ENCODE measurements around the gene FAM234B. TPM values are rescaled to one million over a fixed set of nuclear protein-coding genes. Genes with fewer than 3 reads are reported as not detected.

Gene FAM234B
- total RNA-seq, 2 donors from 2014 or later: 7.2 to 10.1 TPM

DNA sequence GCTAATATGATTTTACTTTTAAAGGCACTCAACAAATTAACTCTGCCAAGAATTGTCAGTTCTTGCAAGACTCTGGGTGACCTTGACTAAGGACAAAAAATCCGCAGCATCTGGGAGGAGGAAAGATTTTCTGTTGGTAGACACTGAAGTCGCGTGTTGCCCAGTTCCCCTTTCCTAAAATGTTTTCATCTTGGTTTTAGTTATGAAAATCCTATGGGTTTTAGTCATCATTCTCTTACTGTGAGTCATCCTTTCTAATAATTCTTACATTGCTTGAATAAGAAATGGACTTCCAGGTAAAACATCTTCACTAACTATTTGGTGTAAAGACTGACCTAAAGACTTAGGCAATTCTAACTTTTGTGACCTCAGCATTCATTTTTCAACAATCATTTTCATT is 50.2 kb downstream of the FAM234B start:
- peaks cover 14 to 19% of the 10 kb centered on the region in 2 donors for H3K4me1 Mint-ChIP-seq (ENCODE audit: low read depth in 2 of 2)
- no peaks in the 10 kb centered on the region for H3K36me3 Mint-ChIP-seq
- H3K9me3 Mint-ChIP-seq: no peaks in the 10 kb centered on the region
- H3K27ac Mint-ChIP-seq: no peak overlapping the region
- no peak for ATAC-seq
- H3K27me3 Mint-ChIP-seq: peaks cover 0 to 6% of the 10 kb centered on the region in 2 donors
- no peak overlapping the region for H3K4me3 Mint-ChIP-seq
- DNase-seq (ENCODE audit: low spot score): no peak

GRCh38 chr12:13095266-13095995 is 51.2 kb downstream of the FAM234B start:
- DNase-seq (ENCODE audit: low spot score) (no peak), ATAC-seq (no peak)
- Mint-ChIP-seq H3K9me3 (no peaks in the 10 kb centered on the region), H3K27ac (no peak overlapping the region), H3K4me1 (ENCODE audit: low read depth in 2 of 2) (peaks cover 23 to 26% of the 10 kb centered on the region in 2 donors), H3K36me3 (no peaks in the 10 kb centered on the region), H3K27me3 (peaks cover 0 to 6% of the 10 kb centered on the region in 2 donors), H3K4me3 (no peak overlapping the region)

GRCh38 chr12:13097491-13098011 is 53.4 kb downstream of the FAM234B start:
- H3K4me1 Mint-ChIP-seq (ENCODE audit: low read depth in 2 of 2): peaks cover 28 to 33% of the 10 kb centered on the region in 2 donors
- H3K4me3 Mint-ChIP-seq: peak overlapping the region; percentile 81
- ATAC-seq: no peak

DNA sequence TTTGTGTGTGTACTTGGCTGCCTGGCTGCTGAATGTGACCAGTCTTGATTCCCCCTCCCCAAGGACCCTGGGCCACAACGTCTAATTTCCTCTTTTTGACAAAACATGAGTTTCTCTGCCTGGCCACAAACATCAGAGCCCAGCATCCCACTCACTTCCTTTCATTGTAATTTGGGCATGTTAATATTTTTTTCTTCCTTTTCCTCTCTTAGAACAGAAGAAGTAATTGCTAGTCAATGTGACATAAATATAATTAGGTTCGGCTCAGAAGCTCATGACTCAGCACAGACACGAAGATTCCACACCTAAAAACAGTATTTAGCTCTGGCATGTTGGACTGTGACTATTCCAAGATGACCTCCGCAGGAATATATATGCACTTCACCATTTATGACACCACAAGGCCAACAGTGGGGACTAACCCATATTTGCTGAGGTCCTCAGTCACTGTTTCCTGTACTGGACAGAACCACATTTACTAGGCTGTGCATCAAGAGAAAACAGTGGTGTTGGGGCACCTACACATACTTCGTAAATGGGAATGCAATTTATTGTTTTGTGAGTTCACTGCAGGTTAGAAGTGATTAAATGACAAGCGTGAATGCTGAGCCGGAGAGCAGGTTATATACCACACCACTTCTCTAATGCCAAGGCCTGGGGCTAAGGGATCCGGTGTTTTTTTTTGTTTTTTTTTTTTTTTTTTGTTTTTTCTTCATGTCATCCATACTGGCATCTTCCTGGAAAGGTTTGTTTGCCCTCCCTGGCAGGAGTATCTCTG is 55.1 kb downstream of the FAM234B start:
- ATAC-seq (no peak), DNase-seq (ENCODE audit: low spot score) (no peak)
- Mint-ChIP-seq H3K4me3 (peak overlapping the region; percentile 50), H3K27me3 (peaks cover 0 to 6% of the 10 kb centered on the region in 2 donors), H3K9me3 (no peaks in the 10 kb centered on the region), H3K36me3 (no peaks in the 10 kb centered on the region), H3K4me1 (ENCODE audit: low read depth in 2 of 2) (peaks cover 28 to 33% of the 10 kb centered on the region in 2 donors), H3K27ac (peak overlapping the region; percentile 70 to 89)

More at GRCh38 chr12:13097491-13098011, 53.4 kb downstream of the FAM234B start:
- DNase-seq (ENCODE audit: low spot score): no peak
- no peaks in the 10 kb centered on the region for H3K36me3 Mint-ChIP-seq
- peak overlapping the region; percentile 70 to 89 for H3K27ac Mint-ChIP-seq
- no peaks in the 10 kb centered on the region for H3K9me3 Mint-ChIP-seq
- peaks cover 0 to 6% of the 10 kb centered on the region in 2 donors for H3K27me3 Mint-ChIP-seq

DNA sequence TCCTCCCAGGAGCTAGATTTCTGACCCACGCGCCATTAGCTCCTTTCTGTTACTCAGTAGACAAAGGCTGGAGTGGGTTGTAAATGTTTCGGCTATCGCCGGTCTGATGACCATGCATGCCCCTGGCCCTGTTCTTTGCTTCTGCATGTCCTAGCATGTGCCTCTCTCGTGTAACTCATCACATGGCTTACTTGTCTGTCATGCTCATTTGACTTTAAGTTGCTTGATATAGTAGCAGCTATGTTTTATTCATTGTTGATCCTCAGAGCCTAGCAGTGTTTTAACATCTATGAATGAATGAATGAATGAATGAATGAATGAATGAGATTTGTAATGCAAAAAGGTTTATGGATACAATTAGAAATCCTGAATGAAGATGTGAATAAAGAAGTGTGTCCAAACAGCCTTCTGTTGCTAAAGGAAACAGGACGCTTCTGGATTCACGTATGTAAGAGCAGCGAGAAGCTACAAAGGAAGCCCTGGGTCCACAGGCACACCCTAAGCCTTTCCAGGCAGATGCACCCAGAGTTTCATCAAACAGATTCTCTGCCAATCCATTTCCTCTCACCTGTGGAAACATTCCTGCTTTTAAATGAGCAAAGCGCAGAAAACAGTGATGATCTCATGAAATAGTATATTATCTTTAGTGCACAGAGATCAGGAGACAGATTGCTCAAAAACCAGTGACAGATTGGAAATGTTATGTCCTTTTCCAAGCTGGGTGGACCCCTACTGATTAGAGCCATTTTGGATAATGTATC is 55.8 kb downstream of the FAM234B start:
- H3K4me1 Mint-ChIP-seq (ENCODE audit: low read depth in 2 of 2): peaks cover 28 to 33% of the 10 kb centered on the region in 2 donors

GRCh38 chr12:13100605-13100881 is 56.4 kb downstream of the FAM234B start:
- Mint-ChIP-seq H3K27ac (peak overlapping the region; percentile 73 to 89), H3K36me3 (no peaks in the 10 kb centered on the region), H3K4me1 (ENCODE audit: low read depth in 2 of 2) (peaks cover 28 to 33% of the 10 kb centered on the region in 2 donors), H3K27me3 (no peaks in the 10 kb centered on the region), H3K9me3 (no peaks in the 10 kb centered on the region), H3K4me3 (peak overlapping the region; percentile 81)
- no peak for DNase-seq (ENCODE audit: low spot score)
- ATAC-seq: no peak

More for the DNA sequence above, 55.8 kb downstream of the FAM234B start:
- DNase-seq (ENCODE audit: low spot score): no peak
- peak overlapping the region; percentile 81 for H3K4me3 Mint-ChIP-seq
- no peaks in the 10 kb centered on the region for H3K36me3 Mint-ChIP-seq
- no peak for ATAC-seq
- H3K27ac Mint-ChIP-seq: peak overlapping the region; percentile 73 to 89
- no peaks in the 10 kb centered on the region for H3K27me3 Mint-ChIP-seq
- no peaks in the 10 kb centered on the region for H3K9me3 Mint-ChIP-seq

- peaks cover 28 to 33% of the 10 kb centered on the region in 2 donors for H3K4me1 Mint-ChIP-seq (ENCODE audit: low read depth in 2 of 2)
Measured at GRCh38 chr12:13100882-13101769, 56.9 kb downstream of the FAM234B start.

DNA sequence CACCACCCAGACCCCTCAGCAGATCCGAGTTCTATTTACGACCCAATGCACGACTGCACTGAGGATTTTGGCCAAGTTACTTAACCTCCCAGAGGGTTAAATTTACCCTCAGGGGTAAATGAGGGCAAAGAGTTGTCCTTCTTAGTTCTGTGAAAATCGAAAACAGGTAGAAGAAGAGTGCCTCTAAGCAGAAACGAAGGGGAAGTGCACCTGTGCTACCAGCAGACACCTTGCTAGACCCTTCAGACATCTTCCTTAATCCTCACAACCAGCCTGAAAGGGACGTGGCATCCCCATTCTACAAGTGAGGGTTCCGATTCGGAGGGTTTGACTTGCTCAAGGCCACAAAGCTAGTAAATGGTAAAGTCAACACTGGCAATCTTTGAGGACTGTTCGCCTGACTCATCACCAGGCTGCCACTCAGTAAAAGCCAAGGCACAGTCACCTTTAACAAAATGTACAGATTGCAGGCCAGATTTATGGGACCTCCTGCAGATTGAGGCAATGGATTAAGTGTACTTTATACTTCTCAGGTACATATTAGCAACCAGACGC is 57.7 kb downstream of the FAM234B start:
- no peaks in the 10 kb centered on the region for H3K9me3 Mint-ChIP-seq
- peaks cover 0 to 1% of the 10 kb centered on the region in 2 donors for H3K27me3 Mint-ChIP-seq
- H3K27ac Mint-ChIP-seq: peak overlapping the region; percentile 73 to 89
- peaks cover 28 to 33% of the 10 kb centered on the region in 2 donors for H3K4me1 Mint-ChIP-seq (ENCODE audit: low read depth in 2 of 2)
- H3K36me3 Mint-ChIP-seq: no peaks in the 10 kb centered on the region
- peak overlapping the region; percentile 81 for H3K4me3 Mint-ChIP-seq
- no peak for DNase-seq (ENCODE audit: low spot score)
- ATAC-seq: no peak

More at GRCh38 chr12:13100882-13101769, 56.9 kb downstream of the FAM234B start:
- peak; percentile 90 for DNase-seq (ENCODE audit: low spot score)
- Mint-ChIP-seq H3K4me3 (peak overlapping the region; percentile 81), H3K36me3 (no peaks in the 10 kb centered on the region), H3K27ac (peak overlapping the region; percentile 73 to 89), H3K27me3 (no peaks in the 10 kb centered on the region), H3K9me3 (no peaks in the 10 kb centered on the region)
- ATAC-seq: peak; percentile 94 to 95

DNA sequence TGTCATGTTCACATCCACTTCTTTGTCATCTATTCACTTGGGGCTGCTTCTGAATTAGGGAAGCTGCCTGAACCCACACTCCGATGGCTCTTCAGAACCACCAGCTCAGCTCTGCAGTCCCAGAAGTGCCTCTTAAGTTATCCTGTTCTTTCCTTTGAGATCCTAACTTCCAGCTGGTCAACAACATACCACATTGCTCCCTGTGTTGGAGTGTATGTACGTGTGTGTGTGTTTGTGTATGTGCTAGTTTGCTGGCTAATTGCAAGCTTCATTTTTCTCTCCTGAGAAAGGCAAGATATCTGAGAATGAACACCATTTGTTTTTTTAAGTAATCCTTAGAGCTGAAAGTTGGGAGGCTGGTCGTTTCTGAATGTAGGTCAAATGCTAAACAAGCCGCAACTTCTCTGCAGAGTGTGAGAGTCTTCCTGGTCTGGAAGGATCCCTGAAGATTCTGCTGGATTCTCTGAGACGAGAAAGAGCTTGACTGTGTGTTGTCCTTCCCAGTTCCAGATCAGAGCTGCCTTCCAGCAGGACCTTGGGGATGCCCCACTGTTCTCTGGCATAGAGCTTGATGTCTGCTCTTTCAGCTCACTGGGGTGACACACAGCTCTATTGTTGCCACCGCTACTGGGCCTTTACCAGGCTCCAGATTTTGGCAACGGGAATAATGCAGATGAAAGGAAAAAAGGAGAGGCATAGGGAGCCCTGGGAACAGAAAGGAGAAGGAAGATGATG is 58.4 kb downstream of the FAM234B start:
- Mint-ChIP-seq H3K36me3 (no peaks in the 10 kb centered on the region), H3K27me3 (peaks cover 0 to 3% of the 10 kb centered on the region in 2 donors), H3K4me1 (ENCODE audit: low read depth in 2 of 2) (peaks cover 28 to 31% of the 10 kb centered on the region in 2 donors), H3K4me3 (peak overlapping the region; percentile 81), H3K27ac (peak overlapping the region; percentile 73 to 89), H3K9me3 (no peaks in the 10 kb centered on the region)
- DNase-seq (ENCODE audit: low spot score) (no peak), ATAC-seq (no peak)

DNA sequence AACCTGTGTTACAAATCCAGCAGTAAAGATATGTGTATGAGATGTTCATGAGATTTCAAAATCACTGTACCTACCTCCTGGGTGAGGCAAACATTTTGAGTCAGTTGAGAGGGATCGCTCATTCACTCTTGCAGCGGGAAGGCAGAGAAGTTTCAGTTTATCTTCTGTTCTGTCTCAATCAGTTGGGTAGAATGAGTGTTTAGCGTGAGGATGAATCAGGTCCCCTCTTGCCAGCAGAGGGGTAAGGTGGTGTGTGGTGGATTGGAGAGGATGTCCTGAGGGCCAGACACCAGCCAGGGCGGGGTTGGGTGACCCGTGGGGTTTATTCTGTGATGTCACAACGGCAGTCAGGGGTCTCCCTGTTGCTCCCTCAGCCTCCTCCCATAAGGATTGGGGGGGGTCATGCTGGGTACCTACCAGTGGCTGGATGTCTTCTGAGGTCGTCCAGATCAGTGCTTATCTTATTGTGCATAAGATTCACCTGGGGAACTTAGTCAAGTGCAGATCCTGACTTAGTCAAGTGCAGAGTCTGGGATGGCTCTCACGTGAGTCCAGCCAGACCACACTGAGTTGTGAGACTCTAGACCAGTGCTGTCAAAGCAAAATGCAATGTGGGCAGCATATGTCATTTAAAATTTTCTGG is 59.3 kb downstream of the FAM234B start, which contains the start of gene GSG1:
Gene GSG1, minus strand, starts transcription at position 277 of the 643 bp plus-strand sequence. Its CDS starts 155 bp downstream, at position 122.
- Mint-ChIP-seq H3K9me3 (no peaks in the 10 kb centered on the region), H3K27me3 (peaks cover 8 to 9% of the 10 kb centered on the region in 2 donors), H3K4me3 (peak within 1 kb of the TSS; percentile 81), H3K27ac (peak within 1 kb of the TSS; percentile 73 to 89), H3K36me3 (no peaks in the 10 kb centered on the region), H3K4me1 (ENCODE audit: low read depth in 2 of 2) (peaks cover 21 to 22% of the 10 kb centered on the region in 2 donors)
- ATAC-seq (peak in 1 of 2 donors; percentile 18), DNase-seq (ENCODE audit: low spot score) (no peak)

DNA sequence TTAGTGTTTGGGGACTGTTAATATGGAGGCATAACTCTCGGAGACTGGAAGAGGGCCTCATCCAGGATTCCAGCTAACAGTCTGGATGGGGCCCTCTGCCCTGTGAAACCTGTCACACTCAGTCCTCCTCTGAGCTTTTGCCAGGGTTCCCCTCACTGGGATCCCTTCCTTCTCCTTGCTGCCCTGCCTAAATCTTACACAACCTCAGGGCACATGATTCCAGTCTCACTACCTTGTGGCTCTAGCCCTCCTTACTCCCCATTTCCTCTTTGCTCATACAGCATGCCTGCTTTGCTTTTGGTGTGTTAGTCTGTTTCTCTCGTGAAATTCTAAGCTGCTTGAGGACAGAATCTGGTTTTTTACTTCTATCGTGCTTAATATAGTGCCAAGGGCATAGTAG is 60.2 kb downstream of the FAM234B start:
- no peak overlapping the region for H3K4me3 Mint-ChIP-seq
- peaks cover 11 to 15% of the 10 kb centered on the region in 2 donors for H3K27me3 Mint-ChIP-seq
- H3K9me3 Mint-ChIP-seq: no peaks in the 10 kb centered on the region
- ATAC-seq (no peak), DNase-seq (ENCODE audit: low spot score) (no peak)
- no peak overlapping the region for H3K27ac Mint-ChIP-seq
- H3K4me1 Mint-ChIP-seq (ENCODE audit: low read depth in 2 of 2): peaks cover 14% of the 10 kb centered on the region in 2 donors
- H3K36me3 Mint-ChIP-seq: no peaks in the 10 kb centered on the region

Measured in natural killer cell treated with Interleukin-12 subunit alpha and Interleukin-12 subunit beta and Interleukin-15 and Interleukin-18, amount 100 ng/mL, for 72 hours (primary cell).